Mononuclear cell (primary cell): ENCODE data around the gene TPM1. TPM values are rescaled to one million over a fixed set of nuclear protein-coding genes. Genes with fewer than 3 reads are reported as not detected.

Experiments used
- H3K27me3 ChIP-seq: 2 replicates; pipeline ENCODE4 v1.6.0; 2011; ENCODE audit warnings: low read length, control low read depth; ENCODE audit not compliant: insufficient read depth
- H3K4me1 ChIP-seq: 2 replicates; pipeline ENCODE4 v1.5.1; 2011; ENCODE audit warnings: mild to moderate bottlenecking, low read length, control low read depth; ENCODE audit not compliant: insufficient read depth
- H3K4me3 ChIP-seq: 2 replicates; pipeline ENCODE4 v1.5.1; 2011; ENCODE audit warnings: mild to moderate bottlenecking, low read length, moderate library complexity
- H3K9me3 ChIP-seq: 2 replicates; pipeline ENCODE4 v1.5.1; 2011; ENCODE audit warnings: low read depth, mild to moderate bottlenecking, control low read depth, low read length
- total RNA-seq: library from RNA; depleted of rRNA; stranded (reverse); fragments of >200 nt; gene quantifications from one replicate; pipeline ENCODE4 v1.2.3, GENCODE V29; 2012

TPM1 gene
- total RNA-seq, 1 donor = 23.8 TPM

DNA sequence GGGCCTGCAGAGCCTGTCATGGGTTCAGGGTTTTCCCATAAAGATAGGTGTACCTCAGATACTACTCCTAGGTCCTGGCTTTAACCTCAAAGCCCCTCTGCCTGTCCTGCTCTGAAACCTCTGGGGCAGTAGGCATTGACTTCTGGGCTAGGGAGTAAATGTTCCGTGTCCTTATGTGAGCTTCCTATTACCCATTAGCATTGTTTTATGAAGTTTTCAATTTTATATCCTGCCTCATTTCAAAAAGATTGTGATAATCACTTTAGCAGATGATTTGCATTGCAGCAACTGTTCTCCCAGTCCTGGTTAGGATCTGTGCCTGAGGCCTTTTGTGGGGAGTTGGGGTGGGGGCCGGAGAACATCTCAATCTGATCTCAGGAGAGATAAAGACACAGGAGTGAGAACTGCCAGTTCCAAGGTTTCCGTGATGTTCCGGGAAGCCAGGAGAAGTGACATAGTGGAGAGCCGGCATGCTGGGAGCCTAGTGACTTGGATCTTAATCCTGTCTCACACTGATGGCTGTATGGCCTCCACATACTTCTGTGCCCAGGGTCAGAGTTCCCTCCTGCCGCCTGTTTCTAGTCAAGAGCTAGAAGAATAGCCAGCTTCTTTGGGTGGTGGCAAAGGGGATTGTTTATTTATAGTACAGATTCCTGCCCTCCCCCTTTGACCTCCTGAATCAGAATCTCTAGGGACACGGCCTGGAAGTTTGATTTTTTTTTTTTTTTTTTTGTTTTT, 10.6 kb downstream of the TPM1 start:
- Histone ChIP-seq H3K9me3 (no peaks in the 10 kb centered on the region), H3K4me1 (peaks cover 14% of the 10 kb centered on the region), H3K4me3 (no peak overlapping the region)

DNA sequence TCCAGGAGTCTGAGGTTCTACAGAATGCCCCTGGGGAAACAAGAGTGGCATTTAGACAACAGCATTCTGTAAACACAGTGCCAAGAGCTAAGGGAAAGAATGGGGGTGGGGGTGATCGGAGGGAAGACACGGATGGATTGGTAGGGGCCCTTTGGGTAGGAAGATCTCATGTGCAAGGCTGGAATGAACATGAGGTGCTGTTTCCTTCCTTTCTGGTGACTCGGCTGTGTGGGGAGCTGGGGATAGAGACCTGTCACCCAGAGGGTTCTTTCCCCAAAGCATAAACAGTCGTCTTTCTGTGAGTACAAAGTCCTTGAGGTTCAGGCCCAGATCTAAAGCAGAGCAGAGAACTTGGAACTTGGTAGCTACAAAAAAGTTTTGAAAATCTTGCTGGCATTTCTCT, 11.7 kb downstream of the TPM1 start:
- H3K4me3 ChIP-seq = no peak overlapping the region
- no peaks in the 10 kb centered on the region for H3K9me3 ChIP-seq
- no peaks in the 10 kb centered on the region for H3K27me3 ChIP-seq
- peaks cover 7% of the 10 kb centered on the region for H3K4me1 ChIP-seq

More for the DNA sequence above, 10.6 kb downstream of the TPM1 start:
- no peaks in the 10 kb centered on the region for H3K27me3 ChIP-seq

DNA sequence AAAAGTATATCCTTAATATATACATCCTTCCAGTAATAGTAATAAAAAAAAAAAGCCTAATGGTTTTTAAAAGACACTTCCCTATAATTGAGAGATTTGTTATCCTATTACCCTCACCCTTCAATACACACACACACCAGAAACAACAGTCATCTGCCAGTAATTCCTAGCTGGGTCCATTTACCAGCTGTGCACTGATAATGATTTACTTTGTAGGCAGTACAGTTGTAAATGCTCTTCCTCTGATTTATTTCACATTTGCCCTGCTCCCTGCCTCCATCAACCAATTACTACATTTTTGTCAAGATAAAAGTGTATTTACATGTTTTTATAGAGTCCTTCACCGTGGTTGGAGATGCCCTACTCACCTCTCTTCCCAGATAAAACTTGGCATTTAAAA, 12.4 kb downstream of the TPM1 start:
- H3K4me1 ChIP-seq = no peaks in the 10 kb centered on the region
- no peaks in the 10 kb centered on the region for H3K27me3 ChIP-seq
- H3K4me3 ChIP-seq = no peak overlapping the region
- no peaks in the 10 kb centered on the region for H3K9me3 ChIP-seq

DNA sequence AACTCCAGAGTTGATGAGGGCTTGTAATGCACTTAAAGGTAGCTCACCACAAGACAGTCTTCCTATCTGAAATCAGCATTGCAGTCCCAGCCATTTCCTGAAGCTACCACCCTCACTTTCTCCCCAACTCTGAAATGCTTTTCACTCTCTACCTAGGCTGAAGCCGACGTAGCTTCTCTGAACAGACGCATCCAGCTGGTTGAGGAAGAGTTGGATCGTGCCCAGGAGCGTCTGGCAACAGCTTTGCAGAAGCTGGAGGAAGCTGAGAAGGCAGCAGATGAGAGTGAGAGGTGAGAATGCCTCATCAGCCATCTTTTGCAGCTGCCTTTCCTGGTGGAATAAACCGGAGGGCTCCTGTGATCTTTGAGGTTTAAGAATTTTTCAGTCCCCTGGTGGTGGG, 14.3 kb downstream of the TPM1 start:
- no peaks in the 10 kb centered on the region for H3K4me1 ChIP-seq
- no peak overlapping the region for H3K4me3 ChIP-seq
- no peaks in the 10 kb centered on the region for H3K27me3 ChIP-seq
- no peaks in the 10 kb centered on the region for H3K9me3 ChIP-seq

DNA sequence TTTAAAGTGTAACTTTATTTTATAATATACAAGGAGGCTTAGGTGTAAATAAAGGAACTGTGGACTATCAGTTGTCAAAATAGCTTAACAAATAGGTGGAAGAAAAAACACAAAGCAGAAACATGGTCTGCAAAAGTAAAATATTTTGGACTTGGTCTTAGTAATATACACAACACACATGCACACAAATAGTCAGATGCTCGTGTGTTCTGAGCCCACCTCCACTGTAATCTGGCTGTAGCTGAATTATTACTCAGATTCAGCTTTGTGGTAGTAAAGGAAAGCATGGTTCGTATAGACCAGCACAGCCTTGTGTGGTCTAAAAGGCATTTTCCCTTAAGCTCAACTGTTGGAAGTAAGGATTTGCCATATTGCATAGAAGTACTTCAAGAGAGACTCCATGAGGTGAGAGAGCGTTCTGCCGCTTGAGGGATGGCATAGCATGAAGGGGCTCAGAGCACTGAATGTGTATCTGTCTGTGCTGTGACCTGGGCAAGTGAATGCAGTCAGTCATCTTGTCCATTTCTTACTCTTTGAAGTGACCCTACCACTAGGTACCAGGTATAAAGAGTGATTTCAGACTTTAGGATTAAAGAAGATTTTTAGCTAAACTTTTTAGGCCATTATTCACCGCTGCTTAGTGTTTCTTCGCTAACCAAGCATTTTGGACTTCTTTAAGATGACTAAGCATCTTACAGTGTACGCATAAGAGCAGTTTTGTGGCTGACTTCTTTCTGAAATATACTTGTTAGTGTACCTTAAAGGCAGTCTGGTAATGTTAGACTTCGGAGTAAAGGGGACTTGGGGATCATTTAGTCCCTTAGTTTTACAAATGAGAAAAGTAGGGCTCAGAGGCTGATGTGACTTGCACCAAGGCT, 15.2 kb downstream of the TPM1 start:
- Histone ChIP-seq H3K4me3 (no peak overlapping the region), H3K9me3 (no peaks in the 10 kb centered on the region), H3K27me3 (no peaks in the 10 kb centered on the region), H3K4me1 (no peaks in the 10 kb centered on the region)

DNA sequence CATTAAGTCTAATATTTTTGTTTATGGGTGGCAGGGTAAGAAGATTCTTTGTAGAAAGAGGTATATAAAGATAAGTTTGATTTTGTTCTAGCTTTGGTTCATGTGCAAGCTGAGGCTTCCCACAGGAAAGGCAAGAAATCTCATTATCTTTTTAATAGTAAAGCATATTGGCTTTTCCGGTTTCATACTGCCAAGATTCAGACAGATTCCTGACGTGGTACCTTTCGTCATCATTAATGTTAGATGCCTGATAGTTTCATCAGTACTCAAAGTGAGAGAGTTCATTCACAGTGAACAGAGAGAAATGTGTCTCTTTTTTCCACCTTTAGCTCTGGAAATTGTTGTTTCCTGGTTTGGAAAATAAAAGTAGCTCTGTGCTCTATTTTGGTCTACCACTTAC, 16.5 kb downstream of the TPM1 start:
- Histone ChIP-seq H3K4me3 (no peak overlapping the region), H3K27me3 (no peaks in the 10 kb centered on the region), H3K4me1 (no peaks in the 10 kb centered on the region), H3K9me3 (no peaks in the 10 kb centered on the region)

DNA sequence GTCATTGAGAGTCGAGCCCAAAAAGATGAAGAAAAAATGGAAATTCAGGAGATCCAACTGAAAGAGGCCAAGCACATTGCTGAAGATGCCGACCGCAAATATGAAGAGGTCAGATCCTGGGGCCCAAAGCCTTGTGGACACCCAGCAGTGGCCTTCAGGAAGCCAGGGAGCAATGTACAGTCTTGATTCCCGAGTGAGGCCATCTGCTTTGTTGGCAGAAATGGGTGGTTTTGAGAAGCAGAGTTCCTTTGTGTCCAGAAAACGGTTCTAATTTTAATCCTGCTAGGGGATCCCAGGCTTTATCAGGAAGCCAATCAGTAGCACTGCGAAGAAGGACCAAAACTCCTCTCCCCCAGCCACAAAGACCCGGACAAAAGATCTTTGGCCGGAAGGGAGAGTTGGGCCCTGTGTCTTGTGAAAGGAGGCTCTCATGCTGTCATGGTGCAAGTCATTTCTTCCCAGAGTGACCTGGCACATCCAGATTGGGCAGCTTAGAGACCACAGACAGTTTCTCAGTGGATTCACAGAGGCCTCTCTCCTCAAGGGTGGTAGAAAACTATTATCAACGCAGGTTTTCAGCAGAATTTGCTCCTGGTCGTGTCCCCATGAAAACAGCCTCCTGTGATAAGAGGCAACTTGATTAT, 17.1 kb downstream of the TPM1 start:
- Histone ChIP-seq H3K9me3 (no peaks in the 10 kb centered on the region), H3K27me3 (no peaks in the 10 kb centered on the region), H3K4me1 (no peaks in the 10 kb centered on the region), H3K4me3 (no peak overlapping the region)

DNA sequence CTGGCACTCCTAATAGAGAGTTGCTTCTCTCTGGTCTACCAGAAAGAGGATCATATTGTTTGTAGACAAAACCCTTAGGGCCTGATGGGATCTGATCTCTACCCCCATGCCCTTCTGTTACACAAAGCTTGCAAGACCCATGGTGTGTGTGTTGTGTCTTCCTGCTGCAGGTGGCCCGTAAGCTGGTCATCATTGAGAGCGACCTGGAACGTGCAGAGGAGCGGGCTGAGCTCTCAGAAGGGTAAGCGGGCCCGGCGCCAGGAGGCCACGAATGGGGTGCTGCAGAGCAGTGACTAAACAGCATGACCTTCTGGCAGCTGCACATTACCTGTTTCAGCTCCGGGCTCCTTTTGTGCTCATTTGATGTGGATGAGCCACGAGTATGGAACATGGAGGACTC, 18.2 kb downstream of the TPM1 start:
- Histone ChIP-seq H3K4me1 (no peaks in the 10 kb centered on the region), H3K27me3 (no peaks in the 10 kb centered on the region), H3K4me3 (no peak overlapping the region), H3K9me3 (no peaks in the 10 kb centered on the region)

DNA sequence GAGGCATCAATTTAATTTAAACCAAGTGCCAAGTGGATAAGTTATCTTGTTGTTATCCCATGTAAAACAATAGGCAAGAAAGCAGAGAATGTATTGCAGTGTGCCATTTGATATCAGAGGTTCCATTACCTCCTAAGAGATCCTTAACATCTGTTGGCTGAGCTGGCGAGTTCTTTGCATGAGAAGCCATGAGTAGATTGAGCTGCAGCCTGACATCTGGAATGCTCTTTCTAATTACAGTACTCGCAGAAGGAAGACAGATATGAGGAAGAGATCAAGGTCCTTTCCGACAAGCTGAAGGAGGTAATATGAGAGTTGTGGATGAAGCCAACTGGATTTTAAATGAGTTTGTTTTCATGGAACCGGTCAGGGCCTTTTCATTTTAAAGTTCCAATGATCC, 19.4 kb downstream of the TPM1 start:
- no peaks in the 10 kb centered on the region for H3K9me3 ChIP-seq
- no peaks in the 10 kb centered on the region for H3K27me3 ChIP-seq
- no peaks in the 10 kb centered on the region for H3K4me1 ChIP-seq
- no peak overlapping the region for H3K4me3 ChIP-seq

DNA sequence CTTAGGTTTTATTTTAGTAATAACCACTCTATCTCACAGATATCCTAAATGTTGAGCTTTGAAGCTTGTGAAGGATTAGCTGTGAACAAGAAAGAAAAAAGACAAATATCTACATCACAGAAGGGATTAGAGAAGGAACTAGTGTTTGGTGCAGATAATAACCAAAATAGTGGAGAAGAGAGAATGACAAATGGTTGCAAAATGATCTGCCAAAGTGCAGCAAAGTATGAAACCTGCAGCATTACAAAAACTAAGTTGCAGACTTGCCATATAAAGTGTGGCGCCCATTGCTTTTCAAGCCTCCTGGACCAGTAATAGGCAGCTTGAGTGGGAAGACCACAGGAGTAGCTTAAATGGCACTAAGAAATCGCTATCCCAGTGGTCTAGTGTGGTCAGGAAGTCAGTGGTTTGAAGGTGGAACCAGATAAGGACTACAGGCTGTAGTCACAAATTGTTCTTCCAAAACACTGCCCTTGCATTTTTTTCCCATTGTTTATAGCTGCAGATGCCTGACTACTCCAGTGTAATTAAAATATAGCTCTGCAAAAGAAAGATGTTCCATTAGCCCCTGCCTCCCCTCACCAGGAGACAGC, 20.7 kb downstream of the TPM1 start:
- Histone ChIP-seq H3K4me3 (no peak overlapping the region), H3K4me1 (no peaks in the 10 kb centered on the region), H3K9me3 (no peaks in the 10 kb centered on the region), H3K27me3 (no peaks in the 10 kb centered on the region)

DNA sequence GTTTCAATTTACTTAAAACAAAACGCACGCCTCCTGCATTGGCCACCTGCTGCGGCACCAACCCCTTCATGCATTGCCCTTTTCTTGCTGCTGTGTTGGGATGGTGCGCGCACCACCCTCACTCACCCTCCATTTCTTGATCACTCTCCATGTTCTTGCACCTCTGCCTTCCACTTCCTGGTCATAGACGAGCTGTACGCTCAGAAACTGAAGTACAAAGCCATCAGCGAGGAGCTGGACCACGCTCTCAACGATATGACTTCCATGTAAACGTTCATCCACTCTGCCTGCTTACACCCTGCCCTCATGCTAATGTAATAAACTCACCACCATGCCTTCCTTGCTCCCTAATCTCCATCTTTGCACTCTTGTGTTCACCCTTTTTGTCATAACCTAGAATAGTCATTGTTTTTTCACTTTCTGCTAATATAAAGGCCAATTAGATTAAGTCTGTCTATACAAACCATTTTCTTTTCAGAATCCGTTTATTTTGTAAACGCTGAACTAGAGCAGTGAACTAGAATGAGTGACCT, 21.4 kb downstream of the TPM1 start:
- Histone ChIP-seq H3K27me3 (no peaks in the 10 kb centered on the region), H3K9me3 (no peaks in the 10 kb centered on the region), H3K4me3 (no peak overlapping the region), H3K4me1 (no peaks in the 10 kb centered on the region)

DNA sequence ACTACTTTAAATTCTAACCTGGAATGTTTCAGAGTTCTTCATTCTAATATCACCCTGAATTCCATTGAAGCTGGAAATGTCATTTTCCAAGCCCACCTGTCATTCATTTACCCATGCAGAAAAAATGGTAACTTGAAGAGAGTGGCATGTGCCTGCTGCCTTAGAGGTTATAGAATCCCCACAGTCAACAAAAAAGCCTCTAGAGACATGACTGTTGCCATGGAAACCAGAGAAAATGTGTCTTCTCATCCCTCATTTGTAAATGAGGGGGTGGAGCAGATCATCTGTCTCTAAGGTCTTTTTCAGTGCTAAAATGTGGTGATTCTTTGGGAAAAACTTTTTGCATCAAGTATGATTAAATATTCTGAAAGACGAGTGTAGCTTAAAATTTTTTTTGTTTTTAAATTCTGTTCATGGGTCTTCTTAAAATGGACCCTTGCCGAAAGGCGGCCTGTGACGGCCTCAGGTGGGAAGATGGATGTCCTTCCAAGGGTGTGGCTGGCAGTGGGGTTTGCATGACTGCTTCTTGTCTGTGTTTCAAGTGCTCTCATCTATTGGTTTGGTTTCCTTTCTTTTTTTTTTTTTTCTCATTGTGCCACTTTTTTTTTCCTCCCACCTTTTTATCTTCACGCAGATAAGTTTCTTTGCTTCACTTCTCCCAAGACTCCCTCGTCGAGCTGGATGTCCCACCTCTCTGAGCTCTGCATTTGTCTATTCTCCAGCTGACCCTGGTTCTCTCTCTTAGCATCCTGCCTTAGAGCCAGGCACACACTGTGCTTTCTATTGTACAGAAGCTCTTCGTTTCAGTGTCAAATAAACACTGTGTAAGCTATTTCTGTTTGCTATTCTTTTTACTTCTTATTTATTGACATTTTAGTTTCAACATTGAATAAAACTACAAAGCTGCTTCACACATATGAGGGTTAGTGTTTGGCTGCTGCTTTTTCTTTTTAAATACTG, 23.0 kb downstream of the TPM1 start:
- H3K4me3 ChIP-seq = no peak overlapping the region
- H3K9me3 ChIP-seq = no peaks in the 10 kb centered on the region
- H3K27me3 ChIP-seq = no peaks in the 10 kb centered on the region
- H3K4me1 ChIP-seq = no peaks in the 10 kb centered on the region

DNA sequence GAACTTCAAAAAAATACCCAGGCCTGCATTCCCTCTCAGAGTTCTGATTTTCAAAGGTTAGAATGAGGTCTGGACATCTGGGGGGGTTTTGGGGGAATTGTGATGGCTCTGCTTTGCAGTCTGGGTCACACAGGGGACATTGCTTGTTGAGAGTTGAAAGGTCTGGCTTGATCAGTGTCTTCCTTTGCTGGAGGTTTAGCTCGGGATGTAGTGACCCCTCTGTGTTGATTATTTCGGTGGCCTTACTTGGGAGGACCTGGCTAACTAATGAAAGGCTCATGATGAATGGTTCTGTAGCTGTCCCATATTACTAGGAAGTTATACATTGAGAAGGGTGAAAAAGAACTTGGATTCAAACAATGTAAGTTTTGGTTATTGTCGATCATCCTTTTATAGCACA, 23.7 kb downstream of the TPM1 start:
- no peaks in the 10 kb centered on the region for H3K4me1 ChIP-seq
- no peak overlapping the region for H3K4me3 ChIP-seq
- H3K9me3 ChIP-seq = no peaks in the 10 kb centered on the region
- H3K27me3 ChIP-seq = no peaks in the 10 kb centered on the region

DNA sequence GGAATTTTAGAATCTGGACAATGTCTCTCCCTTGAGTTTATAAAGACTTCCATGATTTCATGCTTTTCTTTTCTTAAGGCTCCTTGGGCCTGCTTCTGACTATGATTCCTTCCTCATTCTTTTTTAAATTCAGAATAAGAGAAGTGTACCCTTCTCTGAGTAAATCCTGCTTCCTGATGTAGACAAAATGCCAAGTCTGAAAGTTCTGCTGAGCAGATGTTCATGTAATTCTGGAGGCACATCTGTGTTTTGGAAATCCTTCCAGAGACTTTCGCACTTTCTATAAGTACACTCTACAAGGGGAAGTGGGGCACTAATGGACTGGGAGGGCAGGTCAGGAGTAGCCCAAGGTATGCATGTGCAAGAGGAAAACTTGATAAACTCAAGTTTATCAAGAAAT, 24.8 kb downstream of the TPM1 start:
- H3K4me1 ChIP-seq = no peaks in the 10 kb centered on the region
- no peak overlapping the region for H3K4me3 ChIP-seq
- no peaks in the 10 kb centered on the region for H3K27me3 ChIP-seq
- H3K9me3 ChIP-seq = no peaks in the 10 kb centered on the region
